GM10248 (cell line): ENCODE results near the gene CREB3L1.

Experiments used
- CTCF ChIA-PET: fragments of 300-600 bp; sonication (Branson Sonifier 250); formaldehyde crosslinking; extraction: SDS; loops from one replicate; lab custom pipeline; 2021; ENCODE audit warnings: antibody characterized with exemption; lab: Yijun Ruan, JAX
- POLR2A ChIA-PET: fragments of 350-650 bp; sonication (Branson Sonifier 250); formaldehyde crosslinking; extraction: SDS; loops from one replicate; lab custom pipeline; 2020; ENCODE audit warnings: antibody characterized with exemption; lab: Yijun Ruan, JAX
- DNase-seq: peaks from one replicate; pipeline ENCODE4 v3.0.0; 2012; ENCODE audit errors: extremely low spot score
- CTCF ChIP-seq: IDR thresholded peaks from 2 replicates; pipeline ENCODE4 v1.5.1; 2012; ENCODE audit warnings: mild to moderate bottlenecking, low read depth; ENCODE audit errors: extremely low read depth, missing control alignments, control extremely low read depth

CREB3L1 gene

DNA sequence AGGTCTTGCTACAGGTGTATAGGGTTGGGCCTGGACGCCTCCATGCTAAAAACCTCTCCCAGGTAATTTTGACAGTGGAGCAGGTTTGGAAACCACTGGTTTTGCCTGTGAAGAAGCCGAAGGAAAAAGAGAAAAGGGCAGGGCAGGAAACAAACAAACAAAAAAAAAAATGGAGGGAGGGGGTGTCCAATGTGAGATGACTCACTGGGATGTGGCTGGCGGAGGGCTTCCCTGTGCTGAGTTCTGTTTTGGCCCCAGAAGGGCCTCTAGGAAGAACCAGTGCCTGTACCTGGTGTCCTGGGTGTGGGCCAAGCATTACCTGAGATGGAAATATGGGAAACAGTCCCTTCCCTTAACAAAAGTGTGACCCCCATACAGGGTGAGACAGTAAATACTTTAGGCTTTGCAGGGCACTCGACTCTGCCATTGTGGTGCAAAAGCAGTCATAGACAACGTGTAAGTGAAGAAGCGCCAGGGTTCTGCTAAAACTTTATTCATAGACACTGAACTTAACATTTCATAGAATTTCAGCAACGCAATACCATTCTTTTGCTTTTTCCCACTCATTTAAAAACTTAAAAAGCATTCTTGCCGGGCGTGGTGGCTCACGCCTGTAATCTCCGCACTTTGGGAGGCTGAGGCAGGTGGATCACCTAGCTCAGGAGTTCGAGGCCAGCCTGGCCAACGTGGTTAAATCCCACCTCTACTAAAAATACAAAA lies 60.3 kb downstream of the CREB3L1 start:
- POLR2A ChIA-PET = no interaction called here
- no peak for DNase-seq
- CTCF ChIA-PET = interaction anchor here (0.9 kb wide), 1 partner anchor 23 kb away, joined by 3 read pairs; no protein-coding TSS in a partner anchor
- no peak for TF ChIP-seq CTCF

- ChIA-PET POLR2A (no interaction called here), CTCF (interaction anchor here (0.9 to 1.4 kb wide), 2 partner anchors 9 to 24 kb away, joined by 3 to 4 read pairs; no protein-coding TSS in a partner anchor)
- no peak for DNase-seq
These were observed 61.1 kb downstream of the CREB3L1 start for GRCh38 chr11:46338636-46338987.

DNA sequence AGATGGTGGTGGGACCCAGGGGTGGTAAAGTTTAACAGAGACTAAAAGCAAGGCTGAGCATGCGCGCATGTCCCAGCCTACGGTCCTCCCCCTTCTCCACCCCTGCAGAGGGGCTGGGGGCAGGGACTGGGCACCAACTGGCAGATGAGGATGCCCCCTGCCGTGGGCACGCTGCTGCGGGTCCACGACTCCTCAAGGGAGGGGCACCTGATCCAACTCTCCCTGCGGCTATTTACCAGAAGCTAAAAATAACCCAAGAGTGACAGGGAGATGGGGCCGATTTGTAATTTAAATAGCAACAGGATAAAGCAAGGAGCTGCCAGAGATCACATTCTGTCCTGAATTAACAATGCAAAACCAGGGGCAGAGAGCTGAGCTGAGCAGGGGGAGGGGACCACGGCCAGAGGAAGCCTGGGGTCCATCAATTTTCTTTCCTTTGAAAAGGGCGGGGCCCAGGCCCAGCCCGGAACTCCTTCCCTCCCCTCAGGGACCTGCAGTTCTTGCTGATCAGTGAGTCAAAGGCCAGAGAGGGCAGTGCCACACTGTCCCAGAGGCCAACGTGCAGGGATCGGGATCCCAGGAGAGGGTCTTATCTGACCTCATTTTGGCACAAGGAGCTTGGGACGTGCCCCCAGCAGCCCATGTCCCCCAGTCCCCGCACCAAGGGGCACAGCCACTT lies 61.7 kb downstream of the CREB3L1 start:
- ChIA-PET CTCF (interaction anchor here (0.9 to 3.9 kb wide), 6 partner anchors 8 to 23 kb away, joined by 3 to 19 read pairs (median 6); no protein-coding TSS in a partner anchor), POLR2A (no interaction called here)
- no peak for TF ChIP-seq CTCF
- no peak for DNase-seq

More at GRCh38 chr11:46338636-46338987, 61.1 kb downstream of the CREB3L1 start:
- no peak for TF ChIP-seq CTCF

GRCh38 chr11:46339816-46340215 lies 62.4 kb downstream of the CREB3L1 start:
- CTCF ChIA-PET = interaction anchor here (0.9 to 3.9 kb wide), 10 partner anchors 8 to 44 kb away, joined by 3 to 19 read pairs (median 4); no protein-coding TSS in a partner anchor
- POLR2A ChIA-PET = no interaction called here
- no peak for DNase-seq
- TF ChIP-seq CTCF = no peak

- ChIA-PET CTCF (interaction anchor here (1.6 to 21.1 kb wide), 3 partner anchors 10 to 25 kb away, joined by 5 to 452 read pairs (median 19); no protein-coding TSS in a partner anchor), POLR2A (no interaction called here)
- TF ChIP-seq CTCF = no peak
- no peak for DNase-seq
These were observed 64.0 kb downstream of the CREB3L1 start for GRCh38 chr11:46341454-46341853.

GRCh38 chr11:46342239-46342638 lies 64.8 kb downstream of the CREB3L1 start:
- no peak for TF ChIP-seq CTCF
- POLR2A ChIA-PET = no interaction called here
- CTCF ChIA-PET = interaction anchor here (1.3 to 21.1 kb wide), 5 partner anchors 10 to 26 kb away, joined by 3 to 452 read pairs (median 5); no protein-coding TSS in a partner anchor
- no peak for DNase-seq
